Stimulated activated CD4-positive, alpha-beta T cell treated with anti-CD3 and anti-CD28 coated beads, Interleukin-12 subunit alpha, Interleukin-12 subunit beta, amount 100 ng/mL, for 48 hours (primary cell): ENCODE data around the gene ACVR1C.
"Not testable (repeated sequence)": the region's sequence is repeated elsewhere in the genome, so short reads cannot be mapped to it uniquely, and the experiment has no call there.

Source experiments
- DNase-seq, 3 donors: peaks; one replicate each; pipeline ENCODE4 v3.0.0-alpha.2; 2020; ENCODE audit warnings: low read depth in 2 of 3, low spot score in 1 of 3

ACVR1C gene

DNA sequence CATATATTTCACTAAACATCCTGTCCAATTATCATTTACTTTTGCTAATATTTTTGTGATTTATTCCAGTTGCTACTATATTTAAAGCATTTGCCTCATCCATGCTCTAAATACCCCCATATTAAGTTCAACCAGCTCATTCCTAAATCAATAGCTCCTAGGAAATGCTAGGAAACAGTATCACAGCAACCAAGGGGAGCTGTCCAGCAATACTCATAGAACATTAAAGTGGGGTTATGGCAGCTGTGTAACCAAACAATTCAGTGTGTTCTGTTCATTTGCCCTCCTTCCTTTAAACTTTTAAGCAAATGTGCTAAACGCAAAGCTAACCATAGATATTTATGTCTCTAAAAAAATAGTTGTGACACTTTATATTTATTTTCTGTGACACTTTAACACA is 41.1 kb downstream of the ACVR1C start:
- DNase-seq: no peak

GRCh38 chr2:157574165-157574564 is 54.5 kb downstream of the ACVR1C start:
- DNase-seq: no peak

GRCh38 chr2:157572725-157573124 is 55.9 kb downstream of the ACVR1C start:
- DNase-seq: no peak

DNA sequence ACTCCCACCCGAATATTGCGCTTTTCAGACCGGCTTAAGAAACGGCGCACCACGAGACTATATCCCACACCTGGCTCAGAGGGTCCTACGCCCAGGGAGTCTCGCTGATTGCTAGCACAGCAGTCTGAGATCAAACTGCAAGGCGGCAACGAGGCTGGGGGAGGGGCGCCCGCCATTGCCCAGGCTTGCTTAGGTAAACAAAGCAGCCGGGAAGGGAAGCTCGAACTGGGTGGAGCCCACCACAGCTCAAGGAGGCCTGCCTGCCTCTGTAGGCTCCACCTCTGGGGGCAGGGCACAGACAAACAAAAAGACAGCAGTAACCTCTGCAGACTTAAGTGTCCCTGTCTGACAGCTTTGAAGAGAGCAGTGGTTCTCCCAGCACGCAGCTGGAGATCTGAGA is 62.0 kb downstream of the ACVR1C start:
- not testable (repeated sequence) for DNase-seq

- not testable (repeated sequence) for DNase-seq
These were observed 62.6 kb downstream of the ACVR1C start for GRCh38 chr2:157566113-157566512.

GRCh38 chr2:157565550-157565949 is 63.1 kb downstream of the ACVR1C start:
- no peak for DNase-seq

DNA sequence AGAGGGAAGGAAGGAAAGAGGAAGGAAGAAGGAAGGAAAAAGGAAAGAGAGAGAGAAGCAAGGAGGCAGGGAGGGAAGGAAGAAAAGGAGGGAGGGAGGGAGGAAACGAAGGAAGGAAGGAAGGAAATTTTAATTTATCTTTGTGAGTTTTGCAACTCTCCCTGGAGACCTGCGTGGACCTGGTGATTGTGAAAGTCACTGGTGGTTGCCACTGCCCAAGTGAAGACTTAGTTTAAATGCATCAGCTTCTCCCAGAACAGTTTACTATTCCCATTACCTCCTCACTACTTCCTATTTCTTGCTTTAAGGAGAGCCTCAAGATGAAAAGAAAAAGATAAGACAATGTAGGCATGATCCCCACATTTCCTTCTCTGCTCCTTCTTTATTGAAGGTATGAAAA is 68.8 kb downstream of the ACVR1C start:
- no peak for DNase-seq

- no peak for DNase-seq
These were observed 69.2 kb downstream of the ACVR1C start for GRCh38 chr2:157559461-157559860.

DNA sequence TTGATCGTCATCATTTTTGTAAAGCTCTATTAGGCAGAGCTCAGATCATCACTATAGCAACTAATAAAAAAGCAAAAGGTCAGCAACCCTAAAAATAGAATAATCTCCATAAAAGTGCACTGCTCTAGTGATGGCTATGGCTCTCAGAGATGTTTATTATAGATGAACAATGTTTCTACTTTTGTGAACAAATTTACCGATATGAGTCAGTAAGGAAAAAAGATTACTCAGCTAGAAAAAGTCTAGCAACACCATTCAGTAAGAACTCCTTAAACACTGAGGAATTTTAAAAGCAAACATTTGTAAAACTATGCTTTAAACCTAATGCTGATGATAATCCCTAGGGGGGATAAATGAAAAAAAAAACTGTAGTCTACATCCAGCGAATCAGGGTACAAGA is 69.6 kb downstream of the ACVR1C start:
- no peak for DNase-seq

DNA sequence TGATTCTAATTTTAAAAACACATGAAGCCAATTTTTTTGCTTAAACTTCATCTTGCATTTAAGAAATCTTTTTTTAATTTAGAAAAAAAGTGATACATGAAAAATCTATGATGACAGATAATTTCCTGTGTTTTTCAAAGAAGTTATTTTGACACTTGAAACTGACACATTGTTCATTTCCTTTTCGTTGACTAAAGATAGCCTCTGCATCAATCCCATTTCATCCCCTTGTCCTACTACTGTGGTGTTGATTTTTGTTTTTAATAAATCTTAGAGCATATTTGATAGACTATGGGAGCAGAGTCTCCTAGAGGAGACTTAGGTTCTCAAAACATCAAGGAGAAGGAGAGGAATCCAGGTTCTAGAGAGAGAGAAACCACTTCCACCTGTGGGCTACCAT is 70.9 kb downstream of the ACVR1C start:
- no peak for DNase-seq

DNA sequence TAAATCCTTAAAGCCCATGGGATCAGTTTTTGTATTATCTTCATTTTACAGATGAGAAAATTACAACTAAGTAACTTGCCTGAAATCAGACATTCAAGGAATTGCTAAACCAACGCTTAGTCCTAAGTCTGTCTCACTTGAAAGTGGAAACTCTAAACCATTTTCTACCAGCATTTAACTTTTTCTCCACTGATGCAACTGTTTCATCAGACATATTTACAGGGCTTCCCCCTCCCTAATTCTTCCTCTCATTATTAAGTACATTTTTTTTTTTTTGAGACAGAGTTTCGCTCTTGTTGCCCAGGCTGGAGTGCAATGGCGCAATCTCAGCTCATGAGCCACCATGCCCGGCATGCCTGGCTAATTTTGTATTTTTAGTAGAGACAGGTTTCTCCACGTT is 88.6 kb downstream of the ACVR1C start:
- no peak for DNase-seq

- DNase-seq: no peak
These were observed 90.6 kb downstream of the ACVR1C start for GRCh38 chr2:157538064-157538463.

DNA sequence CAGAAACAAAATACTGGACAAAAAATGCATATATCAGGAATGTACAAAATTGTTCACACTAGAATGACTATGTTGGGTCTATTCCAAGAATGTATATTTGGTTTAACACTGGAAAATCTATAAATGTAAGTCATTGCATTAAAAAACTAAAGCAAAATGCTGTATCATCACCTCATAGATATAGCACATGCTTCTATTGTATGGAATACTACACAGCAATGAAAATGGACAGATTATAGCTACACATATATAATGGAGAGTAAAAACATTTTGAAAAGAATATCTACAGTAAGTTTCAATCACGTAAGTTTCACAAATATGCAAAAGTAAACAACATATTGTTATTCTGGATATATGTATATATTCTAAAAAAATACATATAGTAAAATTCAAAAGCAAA is 91.8 kb downstream of the ACVR1C start:
- DNase-seq: no peak

GRCh38 chr2:157528963-157529751 is 99.5 kb downstream of the ACVR1C start:
- DNase-seq: no peak

GRCh38 chr2:157526070-157526469 is 102.6 kb downstream of the ACVR1C start:
- no peak for DNase-seq

DNA sequence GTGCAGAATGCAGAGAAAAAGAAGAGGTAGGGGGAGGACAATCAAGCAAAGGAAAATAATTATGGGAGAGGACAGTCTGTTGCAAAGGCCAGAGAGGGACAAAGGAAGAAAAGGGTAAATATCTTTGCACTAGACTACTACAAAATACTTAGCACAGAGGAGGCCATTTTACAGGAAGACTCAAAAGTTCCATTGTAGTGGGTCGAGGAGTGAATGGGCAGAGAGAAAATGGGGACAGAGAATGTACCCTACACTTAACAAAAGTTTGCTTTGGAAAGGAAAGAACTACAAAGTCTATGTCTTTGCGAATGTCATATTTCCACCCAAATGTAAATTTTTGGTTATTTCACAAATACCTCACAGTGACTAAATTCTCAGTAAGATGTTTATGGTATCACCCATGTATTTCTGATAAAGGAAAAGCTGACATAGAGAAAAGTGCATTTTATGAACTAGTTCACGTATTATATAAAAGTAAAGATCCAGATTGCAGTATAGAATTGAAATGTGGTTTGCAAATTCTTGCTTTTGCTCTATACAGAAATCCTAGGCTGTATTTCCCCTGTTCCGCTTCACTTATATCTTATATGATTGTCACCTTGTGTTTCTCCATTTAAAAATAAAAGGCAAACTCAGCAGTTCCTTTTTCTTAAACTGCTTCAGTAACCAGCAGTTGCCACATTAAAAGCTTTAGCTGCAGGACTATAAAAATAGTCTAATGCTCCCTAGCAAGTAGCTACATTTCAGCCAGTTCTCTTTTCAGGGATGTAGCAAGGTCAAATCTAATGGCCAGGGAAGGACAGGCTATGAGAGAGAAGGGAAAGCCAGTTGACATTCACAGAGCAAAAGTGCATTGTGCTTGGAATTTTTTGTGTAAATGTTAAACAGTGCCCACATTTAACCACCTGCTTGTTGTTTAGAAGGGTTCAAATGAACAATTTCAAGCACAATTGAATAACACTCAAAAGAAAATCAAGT is 105.1 kb downstream of the ACVR1C start:
- no peak for DNase-seq

DNA sequence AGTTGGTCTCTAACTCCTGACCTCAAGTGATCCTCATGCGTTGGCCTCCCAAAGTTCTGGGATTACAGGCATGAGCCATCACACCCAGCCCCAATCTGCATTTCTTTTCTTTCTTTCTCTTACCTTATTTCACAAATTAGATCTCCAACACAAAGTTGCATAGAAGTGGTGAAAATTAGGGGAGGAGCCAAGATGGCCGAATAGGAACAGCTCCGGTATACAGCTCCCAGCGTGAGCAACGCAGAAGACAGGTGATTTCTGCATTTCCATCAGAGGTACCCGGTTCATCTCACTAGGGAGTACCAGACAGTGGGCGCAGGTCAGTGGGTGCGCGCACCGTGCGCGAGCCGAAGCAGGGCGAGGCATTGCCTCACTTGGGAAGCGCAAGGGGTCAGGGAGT is 113.7 kb downstream of the ACVR1C start:
- DNase-seq: not testable (repeated sequence)

DNA sequence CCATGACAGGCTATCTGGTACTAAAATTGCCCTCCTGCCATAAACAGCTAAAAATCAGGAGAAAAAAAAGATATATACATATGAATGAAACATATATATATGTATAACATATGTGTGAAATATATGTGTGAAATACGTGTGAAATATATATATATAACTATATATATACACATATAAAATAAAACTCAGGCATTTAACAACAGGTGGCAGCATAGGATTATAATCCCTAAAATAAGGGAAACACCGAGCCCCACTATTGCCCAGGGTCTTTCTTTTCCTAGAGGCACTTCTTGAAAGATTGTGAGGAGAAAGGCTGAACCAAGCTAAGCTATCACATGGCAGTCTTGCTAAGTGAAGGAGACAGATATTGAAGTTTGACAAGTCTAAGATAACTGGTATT is 118.9 kb downstream of the ACVR1C start:
- DNase-seq: no peak

- DNase-seq: no peak
These were observed 120.0 kb downstream of the ACVR1C start for GRCh38 chr2:157508676-157509075.

GRCh38 chr2:157506586-157506985 is 122.1 kb downstream of the ACVR1C start:
- no peak for DNase-seq

- no peak for DNase-seq
These were observed 124.0 kb downstream of the ACVR1C start for GRCh38 chr2:157504623-157505022.

- DNase-seq: no peak
These were observed 127.6 kb downstream of the ACVR1C start for GRCh38 chr2:157501026-157501425.
